Thymus (tissue), 11 donors: ENCODE results near the gene DVL3. TPM values are rescaled to one million over a fixed set of nuclear protein-coding genes. Genes with fewer than 3 reads are reported as not detected.

Source experiments
- DNase-seq, 9 donors: peaks; one replicate each; pipeline ENCODE4 v3.0.0-alpha.2; 2013; ENCODE audit warnings: low spot score in 9 of 9, low read depth in 6 of 9, missing footprints in 1 of 9
- H3K27ac ChIP-seq, 2 donors: one replicate each; pipeline ENCODE4 v1.5.1; 2013; ENCODE audit warnings: control low read depth in 1 of 2, low read depth in 1 of 2, low read length in 1 of 2, mild to moderate bottlenecking in 1 of 2, moderate library complexity in 1 of 2
- H3K27me3 ChIP-seq, 2 donors: one replicate each; pipeline ENCODE4 v1.5.1; 2013; ENCODE audit warnings: low read length in 1 of 2; ENCODE audit not compliant: control insufficient read depth in 2 of 2, insufficient read depth in 1 of 2
- H3K36me3 ChIP-seq, 2 donors: one replicate each; pipeline ENCODE4 v1.5.1; 2013; ENCODE audit warnings: low read length in 1 of 2, mild to moderate bottlenecking in 1 of 2, moderate library complexity in 1 of 2; ENCODE audit not compliant: control insufficient read depth in 2 of 2, insufficient read depth in 2 of 2
- H3K4me1 ChIP-seq, 2 donors: one replicate each; pipeline ENCODE4 v1.5.1; 2013; ENCODE audit warnings: low read length in 2 of 2; ENCODE audit not compliant: control insufficient read depth in 2 of 2, insufficient read depth in 2 of 2
- H3K4me3 ChIP-seq, 2 donors: one replicate each; pipeline ENCODE4 v1.5.1; 2013; ENCODE audit warnings: low read length in 2 of 2, control low read depth in 1 of 2, mild to moderate bottlenecking in 1 of 2
- H3K9me3 ChIP-seq, 2 donors: one replicate each; pipeline ENCODE4 v1.5.1; 2013; ENCODE audit warnings: low read length in 1 of 2, mild to moderate bottlenecking in 1 of 2; ENCODE audit not compliant: control insufficient read depth in 2 of 2, insufficient read depth in 1 of 2
- WGBS: extraction: QIAGEN DNeasy Blood & Tissue Kit; methylation state at CpG from one replicate; pipeline ENCODE4 v1.1.7; 2013; 5-methylcytosine and 5-hydroxymethylcytosine counted together
- polyA plus RNA-seq: library from polyadenylated mRNA; stranded (reverse); fragments of 200-250 nt; gene quantifications from one replicate; pipeline ENCODE4 v1.2.3, GENCODE V29; 2013
- total RNA-seq: library from RNA; stranded (reverse); fragments of 120-200 nt; gene quantifications from one replicate; pipeline ENCODE4 v1.2.4, GENCODE V29; 2013
- donor health status: healthy.

DVL3 gene
- total and polyA plus RNA-seq, 2 donors: 12.0 to 26.0 TPM

- Histone ChIP-seq H3K9me3 (no peaks in the 10 kb centered on the region), H3K4me1 (peaks cover 16 to 28% of the 10 kb centered on the region in 2 donors), H3K4me3 (no peak overlapping the region), H3K27ac (peak overlapping the region in 1 of 2 donors; percentile 48), H3K27me3 (no peaks in the 10 kb centered on the region), H3K36me3 (peaks cover 50 to 56% of the 10 kb centered on the region in 2 donors)
- WGBS: 93% methylated on average over 4 of the region's 4 CpGs
- no peak for DNase-seq
These were observed 22.2 kb downstream of the DVL3 start for GRCh38 chr3:184177331-184177731.

GRCh38 chr3:184177767-184178306 lies 22.7 kb downstream of the DVL3 start:
- WGBS: 98% methylated on average over 14 of the region's 14 CpGs
- Histone ChIP-seq H3K27ac (peak overlapping the region in 1 of 2 donors; percentile 48), H3K4me1 (peaks cover 16 to 28% of the 10 kb centered on the region in 2 donors), H3K36me3 (peaks cover 55 to 61% of the 10 kb centered on the region in 2 donors), H3K27me3 (no peaks in the 10 kb centered on the region), H3K9me3 (no peaks in the 10 kb centered on the region), H3K4me3 (no peak overlapping the region)
- DNase-seq: no peak

- Histone ChIP-seq H3K27me3 (no peaks in the 10 kb centered on the region), H3K36me3 (peaks cover 60 to 69% of the 10 kb centered on the region in 2 donors), H3K4me1 (peaks cover 16 to 28% of the 10 kb centered on the region in 2 donors), H3K9me3 (no peaks in the 10 kb centered on the region), H3K4me3 (no peak overlapping the region), H3K27ac (no peak overlapping the region)
- DNase-seq: no peak
- WGBS: 98% methylated on average over 13 of the region's 13 CpGs
These were observed 23.5 kb downstream of the DVL3 start for GRCh38 chr3:184178521-184179138.

GRCh38 chr3:184180165-184180564 lies 25.0 kb downstream of the DVL3 start:
- H3K4me1 ChIP-seq: peaks cover 14 to 24% of the 10 kb centered on the region in 2 donors
- no peaks in the 10 kb centered on the region for H3K27me3 ChIP-seq
- no peak overlapping the region for H3K27ac ChIP-seq
- H3K36me3 ChIP-seq: peaks cover 63 to 75% of the 10 kb centered on the region in 2 donors
- no peak for DNase-seq
- no peaks in the 10 kb centered on the region for H3K9me3 ChIP-seq
- WGBS: 96% methylated on average over 6 of the region's 6 CpGs
- no peak overlapping the region for H3K4me3 ChIP-seq

- no peak for DNase-seq
These were observed 26.4 kb downstream of the DVL3 start for GRCh38 chr3:184181596-184181995.

GRCh38 chr3:184183679-184184078 lies 28.5 kb downstream of the DVL3 start:
- no peak overlapping the region for H3K4me3 ChIP-seq
- no peaks in the 10 kb centered on the region for H3K27me3 ChIP-seq
- peaks cover 58 to 65% of the 10 kb centered on the region in 2 donors for H3K36me3 ChIP-seq
- H3K9me3 ChIP-seq: peaks cover 0 to 3% of the 10 kb centered on the region in 2 donors
- no peak overlapping the region for H3K27ac ChIP-seq
- H3K4me1 ChIP-seq: peaks cover 10 to 15% of the 10 kb centered on the region in 2 donors
- 97% methylated on average over 5 of the region's 5 CpGs for WGBS
- no peak for DNase-seq

More at GRCh38 chr3:184181596-184181995, 26.4 kb downstream of the DVL3 start:
- no peak overlapping the region for H3K4me3 ChIP-seq
- peaks cover 63 to 75% of the 10 kb centered on the region in 2 donors for H3K36me3 ChIP-seq
- no peaks in the 10 kb centered on the region for H3K27me3 ChIP-seq
- peaks cover 8 to 18% of the 10 kb centered on the region in 2 donors for H3K4me1 ChIP-seq
- H3K27ac ChIP-seq: no peak overlapping the region
- 98% methylated on average over 9 of the region's 9 CpGs for WGBS
- peaks cover 0 to 3% of the 10 kb centered on the region in 2 donors for H3K9me3 ChIP-seq

- Histone ChIP-seq H3K36me3 (peaks cover 56 to 64% of the 10 kb centered on the region in 2 donors), H3K27ac (no peak overlapping the region), H3K27me3 (no peaks in the 10 kb centered on the region), H3K4me1 (peaks cover 10 to 15% of the 10 kb centered on the region in 2 donors), H3K4me3 (no peak overlapping the region), H3K9me3 (peaks cover 0 to 3% of the 10 kb centered on the region in 2 donors)
- WGBS: 98% methylated on average over 18 of the region's 18 CpGs
- no peak for DNase-seq
These were observed 29.5 kb downstream of the DVL3 start for GRCh38 chr3:184184546-184185230.

GRCh38 chr3:184185461-184186183 lies 30.4 kb downstream of the DVL3 start:
- Histone ChIP-seq H3K27ac (peak overlapping the region; percentile 61 to 71), H3K27me3 (no peaks in the 10 kb centered on the region), H3K4me3 (peak overlapping the region; percentile 82 to 100), H3K9me3 (peaks cover 0 to 3% of the 10 kb centered on the region in 2 donors), H3K4me1 (peaks cover 10 to 15% of the 10 kb centered on the region in 2 donors), H3K36me3 (peaks cover 55 to 61% of the 10 kb centered on the region in 2 donors)
- peak; percentile 98 to 100 (median 100) for DNase-seq
- whole genome bisulfite sequencing: 5% methylated on average over 55 of the region's 55 CpGs
